ENCODE measurements around the gene MBD3L3. TPM values are rescaled to one million over a fixed set of nuclear protein-coding genes. Genes with fewer than 3 reads are reported as not detected.
"Not testable (repeated sequence)": the region's sequence is repeated elsewhere in the genome, so short reads cannot be mapped to it uniquely, and the experiment has no call there.

MBD3L3 gene
- total RNA-seq, 2 experiments from 2014 or later, result not detected

DNA sequence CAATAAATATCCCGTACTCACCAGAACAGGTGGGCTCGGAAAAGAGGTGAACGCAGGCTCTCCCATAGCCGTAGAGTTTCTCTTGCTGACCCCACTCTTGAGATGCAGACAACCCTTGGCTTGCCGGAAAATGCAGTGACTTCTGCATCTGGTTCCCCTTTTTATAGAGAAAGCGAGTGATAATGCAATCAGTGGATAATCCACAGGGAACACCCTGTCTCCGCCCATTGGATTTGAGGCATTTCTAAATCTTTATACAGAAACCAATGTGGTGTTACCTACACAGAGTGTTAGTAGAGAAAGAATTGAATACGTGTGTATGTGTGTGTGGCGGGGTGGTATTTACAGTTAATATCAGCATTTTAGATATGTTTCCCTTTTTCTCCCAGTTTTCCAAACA, 18.4 kb downstream of the MBD3L3 start, which contains the start of gene MBD3L4:
Gene MBD3L4 (minus strand): TSS at position 101 of the 400 bp plus-strand sequence. CDS start 35 bp downstream, at position 66.
- H3K27me3 Mint-ChIP-seq, result not testable (repeated sequence)

DNA sequence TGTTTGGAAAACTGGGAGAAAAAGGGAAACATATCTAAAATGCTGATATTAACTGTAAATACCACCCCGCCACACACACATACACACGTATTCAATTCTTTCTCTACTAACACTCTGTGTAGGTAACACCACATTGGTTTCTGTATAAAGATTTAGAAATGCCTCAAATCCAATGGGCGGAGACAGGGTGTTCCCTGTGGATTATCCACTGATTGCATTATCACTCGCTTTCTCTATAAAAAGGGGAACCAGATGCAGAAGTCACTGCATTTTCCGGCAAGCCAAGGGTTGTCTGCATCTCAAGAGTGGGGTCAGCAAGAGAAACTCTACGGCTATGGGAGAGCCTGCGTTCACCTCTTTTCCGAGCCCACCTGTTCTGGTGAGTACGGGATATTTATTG, 28.2 kb downstream of the MBD3L3 start, which contains the start of gene MBD3L5:
Gene MBD3L5 (plus strand): TSS at position 301 of the 400 bp plus-strand sequence. CDS start 34 bp downstream, at position 335.
- DNase-seq, H3K36me3 Mint-ChIP-seq, H3K4me1 Mint-ChIP-seq, H3K9me3 Mint-ChIP-seq, H3K27ac Mint-ChIP-seq, H3K27me3 Mint-ChIP-seq, H3K4me3 Mint-ChIP-seq: not testable (repeated sequence)

More for the DNA sequence above, 18.4 kb downstream of the MBD3L3 start, which contains the start of gene MBD3L4:
- H3K27ac Mint-ChIP-seq, H3K9me3 Mint-ChIP-seq, H3K4me3 Mint-ChIP-seq, H3K4me1 Mint-ChIP-seq, DNase-seq, H3K36me3 Mint-ChIP-seq: not testable (repeated sequence)

DNA sequence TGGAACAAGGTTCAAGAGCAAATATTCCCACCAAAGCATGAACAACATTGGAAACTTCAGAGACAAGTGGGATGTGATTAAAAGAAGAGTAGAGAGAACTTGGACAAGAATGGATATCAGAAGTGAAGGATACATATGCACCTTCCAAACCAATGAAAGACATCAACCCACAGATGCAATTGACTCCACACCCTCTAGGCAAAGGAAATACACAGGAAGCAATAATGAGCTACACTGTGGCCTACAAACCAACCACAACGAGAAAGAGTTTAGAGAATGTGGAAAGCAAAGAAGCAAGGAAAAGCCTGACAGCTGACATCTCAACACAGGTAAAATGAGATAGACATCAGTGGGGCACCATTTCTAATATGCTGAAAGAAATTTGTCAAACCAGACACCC, 29.7 kb downstream of the MBD3L3 start:
- H3K9me3 Mint-ChIP-seq, H3K4me3 Mint-ChIP-seq, DNase-seq, H3K4me1 Mint-ChIP-seq, H3K27me3 Mint-ChIP-seq, H3K36me3 Mint-ChIP-seq, H3K27ac Mint-ChIP-seq: not testable (repeated sequence)

DNA sequence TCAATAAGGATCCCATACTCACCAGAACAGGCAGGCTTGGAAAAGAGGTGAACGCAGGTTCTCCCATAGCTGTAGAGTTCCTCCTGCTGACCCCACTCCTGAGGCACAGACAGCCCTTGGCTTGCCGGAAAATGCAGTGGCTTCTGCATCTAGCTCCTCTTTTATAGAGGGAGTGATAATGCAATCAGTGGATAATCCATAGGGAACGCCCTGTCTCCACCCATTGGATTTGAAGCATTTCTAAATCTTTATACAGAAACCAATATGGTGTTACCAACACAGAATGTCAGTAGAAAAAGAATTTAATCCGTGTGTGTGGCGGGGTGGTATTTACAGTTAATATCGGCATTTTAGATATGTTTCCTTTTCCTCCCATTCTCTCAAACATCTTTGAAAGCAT, 37.1 kb downstream of the MBD3L3 start, which contains the start of gene MBD3L2B:
Gene MBD3L2B (minus strand): TSS at position 101 of the 400 bp plus-strand sequence. CDS start 34 bp downstream, at position 67.
- H3K27me3 Mint-ChIP-seq, H3K4me1 Mint-ChIP-seq, DNase-seq, H3K9me3 Mint-ChIP-seq, H3K36me3 Mint-ChIP-seq, H3K27ac Mint-ChIP-seq, H3K4me3 Mint-ChIP-seq: not testable (repeated sequence)

DNA sequence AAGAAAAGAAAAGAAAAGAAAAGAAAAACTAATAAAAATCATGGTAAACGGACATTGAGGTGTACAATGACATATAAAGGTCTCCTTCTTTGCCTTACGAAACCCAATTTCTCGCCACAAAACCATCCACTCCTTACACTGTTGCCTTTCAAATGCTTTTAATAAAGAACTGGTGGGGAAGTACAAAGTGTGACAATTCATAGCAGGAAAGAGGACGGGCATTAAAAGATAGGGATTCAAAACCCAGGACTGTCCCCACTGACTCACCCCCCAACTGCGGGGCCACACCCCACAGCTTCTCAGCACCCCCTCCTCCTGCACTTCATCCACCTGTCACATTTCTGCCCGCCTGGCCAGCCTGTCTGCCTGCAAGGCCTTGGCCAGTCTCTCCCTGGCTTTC, 39.6 kb downstream of the MBD3L3 start:
- DNase-seq, result no peak
- Mint-ChIP-seq H3K27me3 (no peaks in the 10 kb centered on the region), H3K27ac (no peak overlapping the region), H3K4me1 (peaks cover 2% of the 10 kb centered on the region), H3K4me3 (no peak overlapping the region), H3K36me3 (no peaks in the 10 kb centered on the region), H3K9me3 (no peaks in the 10 kb centered on the region)

DNA sequence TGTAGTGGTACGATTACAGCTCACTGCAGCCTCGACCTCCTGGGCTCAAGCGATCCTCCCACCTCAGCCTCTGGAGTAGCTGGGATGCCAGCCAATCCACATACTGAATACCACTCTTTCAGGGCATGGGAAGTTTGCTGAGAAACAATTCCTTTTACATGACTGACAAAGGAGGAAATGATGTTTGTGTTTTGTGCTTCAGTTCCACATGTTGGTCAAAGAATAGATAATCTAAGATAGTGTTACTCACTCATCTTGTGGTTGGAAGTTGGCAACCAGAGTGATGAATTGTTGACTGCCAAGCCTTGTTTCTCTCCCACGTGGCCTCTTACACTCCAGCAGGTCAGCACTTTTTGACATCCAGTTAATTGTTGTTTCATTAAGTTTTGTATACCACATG, 44.8 kb downstream of the MBD3L3 start:
- H3K4me1 Mint-ChIP-seq, result peaks cover 31% of the 10 kb centered on the region
- no peaks in the 10 kb centered on the region for H3K27me3 Mint-ChIP-seq
- H3K27ac Mint-ChIP-seq, result no peak overlapping the region
- no peaks in the 10 kb centered on the region for H3K36me3 Mint-ChIP-seq
- DNase-seq, result no peak
- H3K4me3 Mint-ChIP-seq, result no peak overlapping the region
- H3K9me3 Mint-ChIP-seq, result peaks cover 3% of the 10 kb centered on the region

DNA sequence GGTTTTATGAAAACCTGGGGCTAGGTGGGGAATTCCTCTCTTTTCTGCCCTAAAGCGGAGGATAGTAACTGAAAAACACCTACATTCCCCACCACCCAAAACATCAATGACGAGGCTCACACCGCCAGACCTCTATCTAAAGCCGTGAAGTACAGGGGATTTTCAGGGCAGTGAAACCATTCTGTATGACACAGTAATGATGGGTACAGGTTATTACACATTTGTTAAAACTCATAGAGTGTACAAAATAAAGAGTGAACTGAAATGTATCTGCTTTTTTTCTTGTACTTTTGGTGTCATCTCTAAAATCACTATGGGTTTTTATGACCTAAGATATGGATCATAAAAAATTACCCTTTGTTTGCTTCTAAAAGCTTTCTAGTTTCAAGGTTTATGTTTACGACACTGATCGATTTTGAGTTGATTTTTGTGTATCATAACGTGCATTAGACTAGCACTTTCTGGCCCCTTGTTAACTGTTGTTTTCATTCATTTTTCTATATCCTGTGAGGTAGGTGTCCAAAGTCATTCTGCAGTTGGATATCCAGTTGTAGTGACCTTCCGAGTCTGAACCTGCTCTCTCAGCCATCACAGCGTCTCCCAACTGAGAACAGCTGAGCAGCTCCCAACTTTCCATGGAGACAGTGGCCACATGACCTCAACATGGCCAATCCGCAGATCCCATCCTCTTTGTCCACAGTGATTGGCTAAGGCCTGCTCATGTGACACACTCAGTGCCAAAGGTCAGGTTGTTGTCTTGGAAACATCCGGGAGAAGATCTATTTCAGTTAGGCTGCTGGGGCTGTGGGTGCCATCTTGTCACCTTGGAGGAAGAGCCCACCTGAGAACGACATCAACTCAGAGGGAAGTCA, 47.5 kb downstream of the MBD3L3 start:
- Mint-ChIP-seq H3K27ac (no peak overlapping the region), H3K4me1 (peaks cover 40% of the 10 kb centered on the region)

DNA sequence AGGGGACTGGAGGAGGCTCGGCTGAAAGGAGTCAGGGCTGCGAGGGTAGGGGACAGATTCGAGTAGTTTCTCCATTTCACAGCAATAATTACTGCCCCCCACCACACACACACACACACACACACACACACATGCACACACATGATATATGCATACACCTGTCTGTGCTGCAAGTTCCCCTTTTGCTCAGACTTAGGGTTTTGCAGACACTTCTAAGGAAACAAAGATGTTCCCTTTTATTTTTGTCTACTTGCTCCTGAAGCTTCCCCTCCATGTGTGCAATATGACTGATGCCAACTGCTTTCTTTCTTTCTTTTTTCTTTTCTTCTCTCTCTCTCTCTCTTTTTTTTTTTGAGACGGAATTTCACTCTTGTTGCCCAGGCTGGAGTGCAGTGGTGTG, 50.6 kb downstream of the MBD3L3 start:
- peaks cover 39% of the 10 kb centered on the region for H3K4me1 Mint-ChIP-seq
- H3K9me3 Mint-ChIP-seq, result peaks cover 6% of the 10 kb centered on the region
- H3K36me3 Mint-ChIP-seq, result no peaks in the 10 kb centered on the region
- H3K27ac Mint-ChIP-seq, result no peak overlapping the region
- H3K4me3 Mint-ChIP-seq, result no peak overlapping the region
- H3K27me3 Mint-ChIP-seq, result no peaks in the 10 kb centered on the region
- no peak for DNase-seq

More for the DNA sequence above, 47.5 kb downstream of the MBD3L3 start:
- DNase-seq, result no peak
- H3K4me3 Mint-ChIP-seq, result no peak overlapping the region
- H3K27me3 Mint-ChIP-seq, result no peaks in the 10 kb centered on the region
- peaks cover 6% of the 10 kb centered on the region for H3K9me3 Mint-ChIP-seq
- H3K36me3 Mint-ChIP-seq, result no peaks in the 10 kb centered on the region

Other genes starting within 250 kb of the MBD3L3 start
- 1 to 10 TPM in 1 of 2 experiments, under 1 TPM in 1; 0.88 to 1.3 TPM for gene ADGRE1, start 171.1 kb downstream of the MBD3L3 start, total RNA-seq
- gene MBD3L2B, start 37.2 kb downstream of the MBD3L3 start, total RNA-seq, result not detected
- not detected for gene MBD3L5, start 28.1 kb downstream of the MBD3L3 start, total RNA-seq
- not detected for gene MBD3L4, start 18.5 kb downstream of the MBD3L3 start, total RNA-seq
- not detected for gene MBD3L2, start 9.4 kb downstream of the MBD3L3 start, total RNA-seq
- 10 to 100 TPM; 10.5 to 11.6 TPM for gene ZNF557, start 11.0 kb upstream of the MBD3L3 start, total RNA-seq
- gene INSR, start 235.7 kb upstream of the MBD3L3 start, total RNA-seq, result 1 to 10 TPM; 1.2 to 1.4 TPM

Data from activated naive CD8-positive, alpha-beta T cell treated with anti-CD3 and anti-CD28 coated beads for 36 hours (primary cell).